HG02840 (cell line): Measurements from ENCODE around the gene NR2C2.

Experiments used
- ATAC-seq: cut with Tn5 transposase; IDR thresholded peaks from one replicate; pipeline ENCODE4 v1.9.1; 2021; ENCODE audit warnings: mild to moderate bottlenecking, moderate library complexity, moderate number of reproducible peaks; ENCODE audit not compliant: unreplicated experiment, low FRiP score

Gene NR2C2

GRCh38 chr3:15014606-15015328, 67.4 kb downstream of the NR2C2 start:
- no peak for ATAC-seq

DNA sequence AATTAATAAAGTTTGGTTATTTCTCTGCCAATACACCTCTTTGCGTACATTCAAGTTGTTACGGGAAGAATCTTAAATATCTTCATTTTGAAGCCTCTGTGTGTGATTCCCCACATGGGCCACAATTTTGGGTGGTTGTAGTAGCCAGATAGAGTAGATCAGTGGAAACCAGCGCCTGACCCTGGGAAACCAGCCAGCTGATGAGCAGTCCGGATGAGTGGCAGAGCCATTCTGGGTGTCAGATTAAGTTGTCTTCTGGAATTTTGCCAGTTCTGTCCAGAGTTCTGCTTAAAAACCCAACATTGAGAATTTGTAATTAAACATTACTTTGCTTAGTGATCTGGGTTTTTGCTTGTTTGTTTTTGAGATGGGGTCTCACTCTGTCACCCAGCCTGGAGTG, 68.1 kb downstream of the NR2C2 start:
- ATAC-seq, result no peak

GRCh38 chr3:15017191-15017590, 69.8 kb downstream of the NR2C2 start:
- ATAC-seq, result no peak

DNA sequence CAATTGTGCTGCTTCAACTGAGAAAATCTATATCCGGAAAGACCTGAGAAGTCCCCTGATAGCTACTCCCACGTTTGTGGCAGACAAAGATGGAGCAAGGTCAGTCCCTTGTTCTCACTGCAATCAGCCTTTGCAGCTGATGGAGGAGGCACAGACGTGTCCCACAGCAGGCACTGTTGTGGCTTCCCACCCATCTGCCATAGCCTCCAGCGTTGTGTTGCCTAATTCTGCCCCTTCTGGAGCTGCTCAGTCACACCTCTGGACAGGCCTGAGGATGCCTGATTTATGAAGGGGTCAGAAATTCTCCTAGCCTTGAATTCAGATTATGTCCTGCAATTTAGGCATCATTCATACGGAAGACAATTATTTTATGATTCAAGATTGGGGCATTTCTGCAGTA, 75.9 kb downstream of the NR2C2 start:
- no peak for ATAC-seq

- ATAC-seq, result no peak
Measured at GRCh38 chr3:15023719-15024118, 76.3 kb downstream of the NR2C2 start.

DNA sequence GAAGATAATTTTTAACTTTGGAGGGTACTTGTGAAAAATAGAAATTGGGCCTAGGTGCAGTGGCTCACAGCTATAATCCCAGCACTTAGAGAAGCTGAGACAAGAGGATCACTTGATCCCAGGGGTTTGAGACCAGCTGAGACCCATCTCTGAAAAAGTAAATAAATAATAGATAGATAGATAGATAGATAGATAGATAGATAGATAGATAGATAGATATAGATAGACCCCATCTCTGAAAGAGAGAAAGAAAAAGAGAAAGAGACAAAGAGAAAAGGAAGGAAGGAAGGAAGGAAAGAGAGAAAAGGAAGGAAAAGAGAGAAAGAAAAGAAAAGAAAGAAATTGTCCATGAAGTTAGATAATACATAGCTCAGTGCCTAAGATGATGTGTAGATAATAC, 82.2 kb downstream of the NR2C2 start:
- no peak for ATAC-seq

DNA sequence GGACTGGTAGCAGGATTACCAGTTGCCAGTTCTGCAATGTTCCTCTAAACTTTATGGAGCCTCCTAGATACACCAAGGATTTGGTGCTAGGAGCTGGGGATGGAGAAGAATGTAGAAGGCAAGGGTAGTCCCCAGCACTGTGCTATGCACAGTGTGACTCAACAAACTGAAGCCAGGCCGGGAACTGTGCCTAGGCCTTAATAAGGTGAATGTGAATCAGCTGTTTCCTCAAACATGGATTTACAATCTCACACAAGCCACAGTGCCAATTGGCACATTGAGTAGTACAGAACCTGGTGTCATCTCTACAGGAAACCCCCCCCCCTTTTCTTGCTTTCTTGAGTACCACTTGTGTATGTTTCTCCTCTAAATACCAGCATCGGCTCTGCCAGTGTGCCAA, 85.3 kb downstream of the NR2C2 start:
- ATAC-seq, result no peak

GRCh38 chr3:15033103-15033502, 85.7 kb downstream of the NR2C2 start:
- ATAC-seq, result no peak

DNA sequence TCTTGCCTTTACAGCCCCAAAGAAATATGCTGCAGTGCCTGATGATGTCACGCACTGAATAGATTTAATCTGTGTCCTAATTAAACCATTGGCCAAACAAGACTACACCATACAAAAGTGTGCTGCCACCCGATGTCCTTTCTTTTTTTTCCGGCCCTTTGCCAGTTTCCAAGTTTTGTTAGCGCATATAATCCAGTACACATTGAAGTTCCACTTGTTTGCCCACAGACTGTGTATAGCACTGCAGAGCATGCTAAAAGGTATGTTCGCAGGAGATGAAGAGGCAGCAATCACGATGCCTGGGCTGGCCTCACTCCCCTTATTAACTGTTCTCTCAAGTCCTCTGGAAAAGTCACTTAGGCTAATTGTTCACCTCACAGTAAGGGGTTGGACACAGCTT, 90.9 kb downstream of the NR2C2 start:
- no peak for ATAC-seq

GRCh38 chr3:15040844-15041243, 93.5 kb downstream of the NR2C2 start:
- ATAC-seq, result no peak

- ATAC-seq, result no peak
Measured at GRCh38 chr3:15041950-15042349, 94.6 kb downstream of the NR2C2 start.

GRCh38 chr3:15042936-15043335, 95.6 kb downstream of the NR2C2 start:
- no peak for ATAC-seq

- no peak for ATAC-seq
Measured at GRCh38 chr3:15043408-15044171, 96.2 kb downstream of the NR2C2 start.

GRCh38 chr3:15044326-15044725, 96.9 kb downstream of the NR2C2 start:
- no peak for ATAC-seq

DNA sequence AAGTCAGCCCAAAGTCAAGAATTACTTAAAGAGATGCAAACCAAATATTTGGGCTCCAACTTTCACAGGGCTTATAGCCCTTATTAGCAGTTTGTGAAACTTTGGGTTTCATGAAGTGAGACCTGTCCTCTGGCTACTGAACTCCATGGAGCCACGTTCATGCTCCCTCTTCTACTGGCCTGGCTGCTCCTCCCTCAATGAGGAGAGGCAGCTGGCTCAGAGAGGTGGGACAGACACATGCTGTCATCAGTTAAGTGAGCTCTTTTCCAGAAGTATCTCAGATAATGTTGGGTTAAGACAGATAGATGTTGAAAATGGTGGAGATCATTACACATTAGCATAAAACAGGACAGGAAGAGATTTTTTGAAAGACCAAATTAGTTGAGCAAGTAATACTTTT, 98.3 kb downstream of the NR2C2 start:
- no peak for ATAC-seq

DNA sequence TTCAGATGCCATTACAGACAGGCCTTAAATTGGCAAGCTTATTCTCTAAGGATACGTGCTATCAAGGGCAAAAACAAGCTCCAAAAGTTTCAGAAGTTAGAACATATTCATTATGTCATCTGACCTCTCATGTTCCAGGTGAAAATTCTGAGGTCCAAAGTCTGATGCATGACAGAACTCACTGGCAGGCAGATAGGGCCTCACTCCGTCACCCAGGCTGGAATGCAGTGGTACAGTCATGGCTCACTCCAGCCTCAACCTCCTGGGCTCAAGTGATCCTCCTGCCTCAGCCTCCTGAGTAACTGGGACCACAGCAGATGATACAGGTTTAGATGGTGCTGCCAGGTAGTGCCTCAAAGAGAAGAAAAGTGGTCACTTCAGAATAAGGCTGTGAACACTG, 102.2 kb downstream of the NR2C2 start:
- ATAC-seq, result no peak

GRCh38 chr3:15050405-15051092, 103.2 kb downstream of the NR2C2 start:
- ATAC-seq, result peak; percentile 83

DNA sequence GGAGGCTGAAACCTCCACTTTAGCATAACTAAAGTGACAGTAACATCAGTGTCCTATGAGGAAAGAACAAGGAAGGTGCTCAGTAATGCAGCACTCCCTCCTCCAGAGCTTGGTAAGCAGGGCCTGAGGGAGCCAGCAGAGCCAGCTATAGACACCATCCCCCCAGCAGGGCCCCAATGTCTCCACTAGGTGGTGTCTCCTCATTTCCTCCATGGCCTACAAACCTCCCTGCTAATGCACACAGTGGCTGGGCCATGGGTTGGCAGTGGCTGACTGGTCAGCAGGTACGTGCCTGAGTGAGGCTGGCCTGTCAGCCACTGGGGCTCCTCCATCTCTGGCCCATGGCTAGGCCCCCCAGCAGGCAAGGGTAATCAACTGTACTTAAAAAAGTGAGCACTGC, 104.1 kb downstream of the NR2C2 start:
- peak; percentile 53 for ATAC-seq

GRCh38 chr3:15052335-15053242, 105.2 kb downstream of the NR2C2 start:
- no peak for ATAC-seq

DNA sequence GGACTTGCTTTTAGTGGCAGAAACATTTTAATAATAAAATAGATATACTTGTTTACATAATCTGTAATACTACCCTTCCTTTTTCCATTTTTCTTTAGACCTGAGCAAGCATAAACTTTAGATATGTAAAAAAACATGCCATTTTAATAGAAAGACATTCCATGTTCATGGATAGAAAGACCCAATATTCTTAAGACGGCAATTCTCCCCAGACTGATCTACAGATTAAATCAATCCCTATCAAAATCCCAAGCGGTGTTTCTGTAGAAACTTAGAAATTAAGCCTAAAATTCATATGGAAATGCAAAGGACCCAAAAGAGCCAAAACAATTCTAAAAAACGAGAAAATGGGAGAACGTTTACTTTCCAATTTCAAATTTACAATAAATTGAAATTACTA, 106.2 kb downstream of the NR2C2 start:
- no peak for ATAC-seq
